ENCODE measurements around the gene SRGAP3.

Gene SRGAP3

GRCh38 chr3:9137676-9138075, 111.8 kb downstream of the SRGAP3 start:
- no peak for DNase-seq

- DNase-seq, result no peak
Observed at GRCh38 chr3:9136746-9137465, 112.5 kb downstream of the SRGAP3 start.

GRCh38 chr3:9135930-9136525, 113.4 kb downstream of the SRGAP3 start:
- no peak for DNase-seq

GRCh38 chr3:9135526-9135925, 113.9 kb downstream of the SRGAP3 start:
- no peak for DNase-seq

GRCh38 chr3:9133656-9134055, 115.8 kb downstream of the SRGAP3 start:
- DNase-seq, result no peak

- DNase-seq, result peak in 1 of 2 experiments; percentile 31
Observed at GRCh38 chr3:9130345-9131305, 118.8 kb downstream of the SRGAP3 start.

- DNase-seq, result no peak
Observed at GRCh38 chr3:9129365-9129764, 120.1 kb downstream of the SRGAP3 start.

- DNase-seq, result no peak
Observed at GRCh38 chr3:9125278-9125951, 124.0 kb downstream of the SRGAP3 start.

- no peak for DNase-seq
Observed at GRCh38 chr3:9124730-9125129, 124.7 kb downstream of the SRGAP3 start.

- DNase-seq, result peak; percentile 95 to 97
Observed at GRCh38 chr3:9123840-9124239, 125.6 kb downstream of the SRGAP3 start.

- no peak for DNase-seq
Observed at GRCh38 chr3:9122732-9123364, 126.6 kb downstream of the SRGAP3 start.

- no peak for DNase-seq
Observed at GRCh38 chr3:9121366-9122001, 128.0 kb downstream of the SRGAP3 start.

- DNase-seq, result no peak
Observed at GRCh38 chr3:9119331-9119730, 130.1 kb downstream of the SRGAP3 start.

GRCh38 chr3:9118222-9118621, 131.2 kb downstream of the SRGAP3 start:
- no peak for DNase-seq

GRCh38 chr3:9117220-9117619, 132.2 kb downstream of the SRGAP3 start:
- no peak for DNase-seq

GRCh38 chr3:9116336-9116735, 133.1 kb downstream of the SRGAP3 start:
- no peak for DNase-seq

- DNase-seq, result no peak
Observed at GRCh38 chr3:9115336-9115735, 134.1 kb downstream of the SRGAP3 start.

- DNase-seq, result no peak
Observed at GRCh38 chr3:9113040-9113439, 136.4 kb downstream of the SRGAP3 start.

GRCh38 chr3:9111866-9112265, 137.6 kb downstream of the SRGAP3 start:
- peak; percentile 69 to 91 for DNase-seq

GRCh38 chr3:9111417-9111816, 138.0 kb downstream of the SRGAP3 start:
- no peak for DNase-seq

- no peak for DNase-seq
Observed at GRCh38 chr3:9110802-9111201, 138.6 kb downstream of the SRGAP3 start.

GRCh38 chr3:9110316-9110715, 139.1 kb downstream of the SRGAP3 start:
- no peak for DNase-seq

Measured in cerebellar nuclear complex (tissue), 1 donor.